OCI-LY7 (cell line): ENCODE data around the gene ARID5B. TPM values are rescaled to one million over a fixed set of nuclear protein-coding genes. Genes with fewer than 3 reads are reported as not detected.

Experiments
- BruUV-seq: library from RNA; stranded (reverse); fragments of 400-500 nt; replicated peaks from 2 replicates; lab custom pipeline; 2021; lab: Mats Ljungman, UMichigan
- CTCF ChIA-PET: fragments of 300-600 bp; sonication (Branson Sonifier 250); formaldehyde crosslinking; loops from one replicate; lab custom pipeline; 2022; ENCODE audit warnings: antibody characterized with exemption; ENCODE audit not compliant: unreplicated experiment; lab: Charles Lee
- POLR2A ChIA-PET: fragments of 300-600 bp; sonication (Branson Sonifier 250); formaldehyde crosslinking; loops from one replicate; lab custom pipeline; 2022; ENCODE audit warnings: antibody characterized with exemption; lab: Charles Lee
- DNase-seq: peaks from one replicate; pipeline ENCODE4 v3.0.0-alpha.2; 2015; ENCODE audit warnings: low spot score
- H2AFZ ChIP-seq: fragments of 200-600 bp; sonication (generic), shearing (Covaris generic); 2 replicates; pipeline ENCODE4 v1.6.1; 2014; ENCODE audit warnings: mild to moderate bottlenecking, antibody characterized with exemption, low read length, moderate library complexity
- H3K27ac ChIP-seq: fragments of 200-600 bp; sonication (generic); 2 replicates; pipeline ENCODE4 v1.5.1; 2014; ENCODE audit warnings: mixed run types, low read depth, mild to moderate bottlenecking, moderate library complexity, low read length, inconsistent platforms; ENCODE audit not compliant: poor library complexity, severe bottlenecking
- H3K36me3 ChIP-seq: fragments of 200-600 bp; sonication (generic); 2 replicates; pipeline ENCODE4 v1.6.1; 2014; ENCODE audit warnings: mild to moderate bottlenecking, antibody characterized with exemption, low read length, moderate library complexity, mixed read lengths; ENCODE audit not compliant: insufficient read depth
- H3K4me1 ChIP-seq: fragments of 200-600 bp; sonication (generic); 2 replicates; pipeline ENCODE4 v1.5.1; 2014; ENCODE audit warnings: mild to moderate bottlenecking, low read length; ENCODE audit not compliant: insufficient read depth, poor library complexity, severe bottlenecking
- H3K4me2 ChIP-seq: fragments of 200-600 bp; sonication (generic); 2 replicates; pipeline ENCODE4 v1.6.1; 2014; ENCODE audit warnings: mild to moderate bottlenecking, low read length
- H3K4me3 ChIP-seq: fragments of 200-600 bp; sonication (generic); 2 replicates; pipeline ENCODE4 v1.5.1; 2014; ENCODE audit warnings: mild to moderate bottlenecking, low read depth, low read length; ENCODE audit not compliant: poor library complexity, severe bottlenecking
- H3K79me2 ChIP-seq: fragments of 200-600 bp; sonication (generic); 2 replicates; pipeline ENCODE4 v1.6.1; 2016; ENCODE audit warnings: low read depth, mild to moderate bottlenecking, low read length, moderate library complexity, mixed read lengths; ENCODE audit not compliant: insufficient read depth
- H3K9me2 ChIP-seq: fragments of 200-600 bp; sonication (generic); 2 replicates; pipeline ENCODE4 v1.6.1; 2016; ENCODE audit warnings: mild to moderate bottlenecking, low read length, mixed read lengths; ENCODE audit not compliant: insufficient read depth
- H3K9me3 ChIP-seq: fragments of 200-600 bp; sonication (generic); 2 replicates; pipeline ENCODE4 v1.6.1; 2014; ENCODE audit warnings: mild to moderate bottlenecking, mixed run types, low read length, mixed read lengths
- H4K20me1 ChIP-seq: fragments of 200-600 bp; sonication (generic); 2 replicates; pipeline ENCODE4 v1.6.1; 2014; ENCODE audit warnings: mild to moderate bottlenecking, antibody characterized with exemption, low read length, moderate library complexity, mixed read lengths; ENCODE audit not compliant: insufficient read depth
- EZH2phosphoT487 ChIP-seq: fragments of 200-600 bp; sonication (generic); IDR thresholded peaks from 2 replicates; pipeline ENCODE4 v1.6.1; 2018; ENCODE audit warnings: low read depth, borderline replicate concordance, mild to moderate bottlenecking, mixed run types, antibody characterized with exemption, low read length, moderate library complexity, mixed read lengths
- intact Hi-C: fragments of 100-400 bp; cut with micrococcal nuclease; formaldehyde crosslinking; loops from one replicate; pipeline ENCODE4 v1.10.0; 2022; ENCODE audit not compliant: unreplicated experiment
- total RNA-seq, 2 experiments: library from RNA; depleted of rRNA in 1 of 2; stranded (reverse); fragments of >200 nt in 1 of 2; shearing (Covaris generic) in 1 of 2; gene quantifications; 2 replicates each; pipeline ENCODE4 v1.2.3, GENCODE V29; 2014 to 2022
- TF ChIP-seq, protein P1 (sequence below): fragments of 200-600 bp; sonication (generic); conservative IDR thresholded peaks from 2 replicates; pipeline ENCODE4 v1.5.1; 2014; ENCODE audit warnings: mild to moderate bottlenecking, antibody characterized with exemption, low read length, moderate library complexity, mixed read lengths

Gene ARID5B
- total RNA-seq, 2 experiments from 2014 or later: 38.0 to 56.7 TPM

DNA sequence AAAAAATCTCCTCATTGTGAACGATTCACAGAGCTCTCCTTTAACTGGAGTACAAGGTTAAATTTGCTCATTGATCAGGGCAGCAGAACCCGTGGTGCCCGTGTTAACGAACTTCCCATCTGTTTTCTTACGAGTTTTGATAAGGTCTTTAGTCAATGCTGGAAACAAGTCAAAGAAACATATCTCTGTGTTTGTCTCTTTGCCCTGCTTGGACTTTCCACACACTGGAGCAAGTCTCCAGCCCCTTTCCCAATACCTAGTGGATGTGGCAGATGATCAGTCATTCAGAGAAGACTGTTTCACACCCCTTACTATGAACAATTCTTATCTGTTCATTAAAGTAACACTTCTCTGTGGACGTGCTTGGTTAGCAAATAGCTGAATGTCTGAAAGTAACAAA lies 121.3 kb downstream of the ARID5B start:
- TF ChIP-seq, protein P1, sequence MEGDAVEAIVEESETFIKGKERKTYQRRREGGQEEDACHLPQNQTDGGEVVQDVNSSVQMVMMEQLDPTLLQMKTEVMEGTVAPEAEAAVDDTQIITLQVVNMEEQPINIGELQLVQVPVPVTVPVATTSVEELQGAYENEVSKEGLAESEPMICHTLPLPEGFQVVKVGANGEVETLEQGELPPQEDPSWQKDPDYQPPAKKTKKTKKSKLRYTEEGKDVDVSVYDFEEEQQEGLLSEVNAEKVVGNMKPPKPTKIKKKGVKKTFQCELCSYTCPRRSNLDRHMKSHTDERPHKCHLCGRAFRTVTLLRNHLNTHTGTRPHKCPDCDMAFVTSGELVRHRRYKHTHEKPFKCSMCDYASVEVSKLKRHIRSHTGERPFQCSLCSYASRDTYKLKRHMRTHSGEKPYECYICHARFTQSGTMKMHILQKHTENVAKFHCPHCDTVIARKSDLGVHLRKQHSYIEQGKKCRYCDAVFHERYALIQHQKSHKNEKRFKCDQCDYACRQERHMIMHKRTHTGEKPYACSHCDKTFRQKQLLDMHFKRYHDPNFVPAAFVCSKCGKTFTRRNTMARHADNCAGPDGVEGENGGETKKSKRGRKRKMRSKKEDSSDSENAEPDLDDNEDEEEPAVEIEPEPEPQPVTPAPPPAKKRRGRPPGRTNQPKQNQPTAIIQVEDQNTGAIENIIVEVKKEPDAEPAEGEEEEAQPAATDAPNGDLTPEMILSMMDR: no peak
- no peak for TF ChIP-seq EZH2phosphoT487
- H3K9me2 ChIP-seq: no peaks in the 10 kb centered on the region
- peaks cover 45% of the 10 kb centered on the region for H3K36me3 ChIP-seq
- BruUV-seq: no TSS peak
- H3K4me1 ChIP-seq: peaks cover 63% of the 10 kb centered on the region
- H2AFZ ChIP-seq: no peak overlapping the region
- CTCF ChIA-PET: no interaction called here
- H3K9me3 ChIP-seq: no peaks in the 10 kb centered on the region; the same call in 1 of the 2 replicates
- 0 out of 2 replicates have a peak overlapping the region, but pooled peaks have one; percentile 2 for H3K4me2 ChIP-seq
- no peak overlapping the region for H3K27ac ChIP-seq
- intact Hi-C loops: no loop called here
- no peak overlapping the region for H3K4me3 ChIP-seq
- no peaks in the 10 kb centered on the region for H4K20me1 ChIP-seq
- POLR2A ChIA-PET: interaction anchor here (0.7 to 9.4 kb wide), 12 partner anchors 8 to 120 kb away, joined by 3 to 139 read pairs (median 4); partner anchors contain the start of gene ARID5B
- peaks cover 32% of the 10 kb centered on the region for H3K79me2 ChIP-seq
- no peak for DNase-seq

GRCh38 chr10:62023329-62023728 lies 121.8 kb downstream of the ARID5B start:
- no peak overlapping the region for H3K27ac ChIP-seq
- intact Hi-C loops: no loop called here
- H3K79me2 ChIP-seq: peaks cover 28% of the 10 kb centered on the region
- H3K9me2 ChIP-seq: no peaks in the 10 kb centered on the region
- TF ChIP-seq, protein P1: no peak
- no peak for TF ChIP-seq EZH2phosphoT487
- H3K4me2 ChIP-seq: 0 out of 2 replicates have a peak overlapping the region, but pooled peaks have one; percentile 2
- H3K9me3 ChIP-seq: no peaks in the 10 kb centered on the region; the same call in 1 of the 2 replicates
- CTCF ChIA-PET: no interaction called here
- H2AFZ ChIP-seq: no peak overlapping the region
- H3K4me1 ChIP-seq: peaks cover 58% of the 10 kb centered on the region
- BruUV-seq: no TSS peak
- no peaks in the 10 kb centered on the region for H4K20me1 ChIP-seq
- DNase-seq: no peak
- POLR2A ChIA-PET: interaction anchor here (0.6 to 9.4 kb wide), 12 partner anchors 7 to 226 kb away, joined by 3 to 139 read pairs (median 5); partner anchors contain the start of gene ARID5B
- no peak overlapping the region for H3K4me3 ChIP-seq
- peaks cover 45% of the 10 kb centered on the region for H3K36me3 ChIP-seq

DNA sequence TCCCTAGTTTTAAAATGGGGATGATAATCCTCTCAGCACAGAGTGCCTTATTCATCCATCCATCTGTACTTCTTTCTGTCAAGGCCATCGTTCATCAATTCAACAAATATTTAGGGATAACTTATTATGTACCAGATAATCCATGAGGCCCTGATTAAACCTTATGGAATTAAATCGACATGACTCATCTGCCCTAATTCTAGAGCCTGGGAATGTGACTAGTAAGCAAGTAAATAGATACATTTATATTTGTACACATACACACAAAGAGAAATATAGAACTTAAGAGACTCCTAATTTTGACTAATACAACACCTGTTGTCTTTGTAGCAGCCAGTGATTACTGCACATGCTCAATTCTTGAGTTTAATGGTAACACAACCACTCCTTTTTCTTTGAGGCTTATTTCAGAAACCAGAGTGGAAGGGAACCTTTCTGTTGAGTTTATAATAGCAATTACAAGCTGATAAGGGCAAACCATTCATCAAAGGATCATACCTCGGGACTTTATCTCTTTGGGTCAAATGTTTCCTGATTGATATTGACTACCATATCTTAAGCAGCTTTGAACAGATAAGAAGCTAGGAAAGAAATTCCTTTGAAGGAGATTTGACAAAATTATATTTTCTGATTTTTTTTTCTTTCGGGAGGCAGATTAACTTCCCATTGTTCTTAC lies 122.7 kb downstream of the ARID5B start:
- Histone ChIP-seq H3K4me2 (no peak overlapping the region), H3K79me2 (peaks cover 25% of the 10 kb centered on the region), H3K36me3 (peaks cover 49% of the 10 kb centered on the region), H4K20me1 (no peaks in the 10 kb centered on the region), H2AFZ (no peak overlapping the region), H3K9me3 (no peaks in the 10 kb centered on the region; the same call in 1 of the 2 replicates), H3K4me3 (no peak overlapping the region), H3K27ac (no peak overlapping the region), H3K4me1 (peaks cover 49% of the 10 kb centered on the region), H3K9me2 (no peaks in the 10 kb centered on the region)
- no peak for DNase-seq
- intact Hi-C loops: no loop called here
- POLR2A ChIA-PET: interaction anchor here (0.6 to 9.4 kb wide), 9 partner anchors 6 to 225 kb away, joined by 4 to 139 read pairs (median 7); partner anchors contain the start of gene ARID5B
- no TSS peak for BruUV-seq
- CTCF ChIA-PET: no interaction called here
- TF ChIP-seq EZH2phosphoT487: no peak
- TF ChIP-seq, protein P1: no peak
